WERI-Rb-1 (cell line): ENCODE measurements around the gene LHFPL6.
"Not testable (repeated sequence)": the region's sequence is repeated elsewhere in the genome, so short reads cannot be mapped to it uniquely, and the experiment has no call there.

Source experiments
- DNase-seq: peaks from one replicate; pipeline ENCODE4 v3.0.0-alpha.2; 2020
- H3K27ac ChIP-seq: fragments of 250-450 bp; sonication (Bioruptor Pico); 2 replicates; pipeline ENCODE4 v1.5.1; 2020; ENCODE audit warnings: mild to moderate bottlenecking, moderate library complexity
- H3K27me3 ChIP-seq: fragments of 250-450 bp; sonication (Bioruptor Pico); 2 replicates; pipeline ENCODE4 v1.5.1; 2021; ENCODE audit warnings: mild to moderate bottlenecking, low read depth, moderate library complexity; ENCODE audit not compliant: insufficient read depth, severe bottlenecking
- H3K36me3 ChIP-seq: fragments of 250-450 bp; sonication (Bioruptor Pico); 2 replicates; pipeline ENCODE4 v1.5.1; 2020; ENCODE audit warnings: mild to moderate bottlenecking, moderate library complexity
- H3K4me3 ChIP-seq: 2 replicates; pipeline ENCODE4 v1.5.1; 2011; ENCODE audit warnings: low read depth, mild to moderate bottlenecking, control low read depth, low read length
- H3K9me3 ChIP-seq: fragments of 250-450 bp; sonication (Bioruptor Pico); 2 replicates; pipeline ENCODE4 v1.5.1; 2021; ENCODE audit warnings: mild to moderate bottlenecking, moderate library complexity; ENCODE audit not compliant: severe bottlenecking
- CTCF ChIP-seq: IDR thresholded peaks from 2 replicates; pipeline ENCODE4 v1.5.1; 2011; ENCODE audit warnings: low read depth, mild to moderate bottlenecking, control low read depth, inconsistent platforms, low read length

Gene LHFPL6

GRCh38 chr13:39347926-39348901, 254.8 kb downstream of the LHFPL6 start:
- Histone ChIP-seq H3K36me3 (no peaks in the 10 kb centered on the region), H3K27ac (no peak overlapping the region), H3K4me3 (no peak overlapping the region), H3K9me3 (no peaks in the 10 kb centered on the region), H3K27me3 (no peaks in the 10 kb centered on the region)
- no peak for TF ChIP-seq CTCF
- no peak for DNase-seq

GRCh38 chr13:39345982-39346381, 257.0 kb downstream of the LHFPL6 start:
- TF ChIP-seq CTCF = no peak
- no peak for DNase-seq
- H3K27ac ChIP-seq = no peak overlapping the region
- H3K4me3 ChIP-seq = no peak overlapping the region
- H3K36me3 ChIP-seq = no peaks in the 10 kb centered on the region
- H3K9me3 ChIP-seq = no peaks in the 10 kb centered on the region
- no peaks in the 10 kb centered on the region for H3K27me3 ChIP-seq

GRCh38 chr13:39341251-39341650, 261.7 kb downstream of the LHFPL6 start:
- no peak for TF ChIP-seq CTCF
- no peak for DNase-seq
- Histone ChIP-seq H3K36me3 (no peaks in the 10 kb centered on the region), H3K9me3 (no peaks in the 10 kb centered on the region), H3K27ac (no peak overlapping the region), H3K4me3 (no peak overlapping the region), H3K27me3 (no peaks in the 10 kb centered on the region)

GRCh38 chr13:39338114-39338513, 264.9 kb downstream of the LHFPL6 start:
- H3K27me3 ChIP-seq, H3K4me3 ChIP-seq, H3K9me3 ChIP-seq, H3K27ac ChIP-seq, H3K36me3 ChIP-seq, DNase-seq: not testable (repeated sequence)

GRCh38 chr13:39336937-39337336, 266.1 kb downstream of the LHFPL6 start:
- no peak for TF ChIP-seq CTCF
- Histone ChIP-seq H3K36me3 (no peaks in the 10 kb centered on the region), H3K27ac (no peak overlapping the region), H3K4me3 (no peak overlapping the region), H3K27me3 (no peaks in the 10 kb centered on the region), H3K9me3 (no peaks in the 10 kb centered on the region)
- no peak for DNase-seq

GRCh38 chr13:39336207-39336606, 266.8 kb downstream of the LHFPL6 start:
- no peaks in the 10 kb centered on the region for H3K9me3 ChIP-seq

More at GRCh38 chr13:39336207-39336606, 266.8 kb downstream of the LHFPL6 start:
- Histone ChIP-seq H3K36me3 (no peaks in the 10 kb centered on the region), H3K27me3 (no peaks in the 10 kb centered on the region), H3K27ac (no peak overlapping the region), H3K4me3 (no peak overlapping the region)
- TF ChIP-seq CTCF = no peak
- DNase-seq = no peak
